Suprapubic skin (tissue), 4 donors: ENCODE measurements around the gene FOXB1. TPM values are rescaled to one million over a fixed set of nuclear protein-coding genes. Genes with fewer than 3 reads are reported as not detected.

Source experiments
- DNase-seq, 2 donors: peaks; one replicate each; pipeline ENCODE4 v3.0.0-alpha.2; 2019; ENCODE audit warnings: low spot score in 2 of 2
- H3K27ac ChIP-seq: fragments of 200-600 bp; sonication (generic); one replicate; pipeline ENCODE4 v1.5.1; 2019
- H3K27me3 ChIP-seq: fragments of 200-600 bp; sonication (generic); one replicate; pipeline ENCODE4 v1.5.1; 2019
- H3K36me3 ChIP-seq: fragments of 200-600 bp; sonication (generic); one replicate; pipeline ENCODE4 v1.5.1; 2019
- H3K4me1 ChIP-seq: fragments of 200-600 bp; sonication (generic); one replicate; pipeline ENCODE4 v1.5.1; 2019
- H3K4me3 ChIP-seq: fragments of 200-600 bp; sonication (generic); one replicate; pipeline ENCODE4 v1.5.1; 2019; ENCODE audit warnings: mild to moderate bottlenecking
- H3K9me3 ChIP-seq: fragments of 200-600 bp; sonication (generic); one replicate; pipeline ENCODE4 v1.5.1; 2019
- CTCF ChIP-seq, 2 donors: fragments of 200-600 bp in 1 of 2; fragments of 450-650 bp in 1 of 2; sonication (generic) in 1 of 2; IDR thresholded peaks; one replicate each; pipeline ENCODE4 v1.5.1; 2016 to 2019; ENCODE audit warnings: antibody characterized with exemption in 2 of 2, mild to moderate bottlenecking in 1 of 2, moderate library complexity in 1 of 2
- EP300 ChIP-seq: sonication (generic); formaldehyde crosslinking; IDR thresholded peaks from one replicate; pipeline ENCODE4 v1.6.1; 2017; ENCODE audit warnings: antibody characterized with exemption
- POLR2A ChIP-seq, 2 donors: fragments of 450-650 bp; IDR thresholded peaks; one replicate each; pipeline ENCODE4 v1.6.1; 2017; ENCODE audit warnings: antibody characterized with exemption in 2 of 2, mild to moderate bottlenecking in 2 of 2, moderate library complexity in 2 of 2
- POLR2AphosphoS5 ChIP-seq, 3 donors: sonication (generic); formaldehyde crosslinking; IDR thresholded peaks; one replicate each; pipeline ENCODE4 v1.6.1; 2017; ENCODE audit warnings: antibody characterized with exemption in 3 of 3
- WGBS: methylation state at CpG from one replicate; pipeline ENCODE4 v1.1.5; 2018; 5-methylcytosine and 5-hydroxymethylcytosine counted together
- total RNA-seq, 4 donors: library from RNA; depleted of rRNA; stranded (reverse); fragments of >200 nt; gene quantifications; one replicate each; pipeline ENCODE4 v1.1.0, GENCODE V29; 2016

The FOXB1 gene
- not detected for total RNA-seq

- Histone ChIP-seq H3K4me1 (peaks cover 34% of the 10 kb centered on the region), H3K4me3 (peak within 1 kb of the TSS; percentile 54)
- WGBS: 6% methylated on average over 33 of the region's 84 CpGs
These were observed at the start of gene FOXB1 for GRCh38 chr15:60004009-60004845. Gene FOXB1 (plus strand): TSS chr15:60004311. CDS start chr15:60004964, 653 bp downstream.

GRCh38 chr15:59958288-59958687 lies 45.8 kb upstream of the FOXB1 start:
- no peak for TF ChIP-seq POLR2A (IDR thresholded peaks at IDR 0.05)
- no peak for TF ChIP-seq EP300
- no peak for TF ChIP-seq POLR2AphosphoS5 (IDR thresholded peaks at IDR 0.05)
- no peak for TF ChIP-seq CTCF (IDR thresholded peaks at IDR 0.05)
- DNase-seq: no peak
- Histone ChIP-seq H3K27ac (no peak overlapping the region), H3K27me3 (no peaks in the 10 kb centered on the region), H3K36me3 (no peaks in the 10 kb centered on the region), H3K4me1 (no peaks in the 10 kb centered on the region), H3K4me3 (no peak overlapping the region), H3K9me3 (no peaks in the 10 kb centered on the region)

More at GRCh38 chr15:60004009-60004845, at the start of gene FOXB1:
- H3K27ac ChIP-seq: no peak within 1 kb of the TSS
- H3K27me3 ChIP-seq: peaks cover 100% of the 10 kb centered on the region
- DNase-seq: no peak
- no peaks in the 10 kb centered on the region for H3K9me3 ChIP-seq
- TF ChIP-seq POLR2AphosphoS5 (IDR thresholded peaks at IDR 0.05): no peak
- TF ChIP-seq EP300: no peak
- TF ChIP-seq POLR2A (IDR thresholded peaks at IDR 0.05): no peak
- TF ChIP-seq CTCF (IDR thresholded peaks at IDR 0.05): no peak
- no peaks in the 10 kb centered on the region for H3K36me3 ChIP-seq

DNA sequence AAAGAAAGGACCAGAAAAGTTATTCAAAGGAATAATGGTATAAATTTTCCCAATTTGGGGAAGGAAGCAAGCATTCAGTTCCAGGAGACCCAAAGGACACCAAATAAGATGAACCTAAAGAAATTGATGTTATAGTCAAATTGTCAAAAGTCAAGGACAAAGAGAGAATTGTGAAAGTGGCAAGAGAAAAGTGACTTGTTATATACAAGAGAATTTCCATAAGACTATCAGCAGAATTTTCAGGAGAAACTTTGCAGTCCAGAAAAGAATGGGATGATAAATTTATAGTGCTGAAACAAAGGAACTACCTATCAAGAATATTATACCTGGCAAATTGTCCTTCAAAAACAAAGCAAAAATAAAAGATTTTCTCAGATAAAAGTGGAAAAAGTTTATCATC lies 43.8 kb upstream of the FOXB1 start:
- no peaks in the 10 kb centered on the region for H3K4me1 ChIP-seq
- no peak for DNase-seq
- no peaks in the 10 kb centered on the region for H3K27me3 ChIP-seq
- H3K36me3 ChIP-seq: no peaks in the 10 kb centered on the region
- H3K4me3 ChIP-seq: no peak overlapping the region
- no peak overlapping the region for H3K27ac ChIP-seq
- H3K9me3 ChIP-seq: no peaks in the 10 kb centered on the region
- TF ChIP-seq EP300: no peak

DNA sequence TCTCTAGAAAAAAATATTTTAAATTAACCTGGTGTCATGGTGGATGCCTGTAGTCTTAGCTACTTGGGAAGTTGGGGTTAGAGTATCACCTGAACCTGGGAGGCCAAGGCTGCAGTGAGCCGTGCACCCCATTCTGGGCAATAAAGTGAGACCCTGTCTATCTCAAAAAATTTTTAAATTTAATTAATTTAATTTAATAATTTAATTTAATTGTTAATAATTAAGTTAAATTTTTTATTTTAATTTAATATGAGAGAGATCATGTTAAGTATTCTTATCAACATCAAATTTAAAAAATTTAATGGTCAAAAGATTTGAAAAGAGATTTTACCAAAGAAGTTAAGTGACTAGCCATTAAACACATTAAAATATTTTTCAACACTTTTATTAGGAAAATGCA lies 40.8 kb upstream of the FOXB1 start:
- no peak for DNase-seq
- Histone ChIP-seq H3K27ac (no peak overlapping the region), H3K36me3 (no peaks in the 10 kb centered on the region), H3K9me3 (no peaks in the 10 kb centered on the region), H3K4me1 (no peaks in the 10 kb centered on the region), H3K4me3 (no peak overlapping the region), H3K27me3 (peaks cover 10% of the 10 kb centered on the region)
- WGBS: 93% methylated on average over 1 of the region's 1 CpG
- TF ChIP-seq POLR2A (IDR thresholded peaks at IDR 0.05) (no peak), CTCF (IDR thresholded peaks at IDR 0.05) (no peak), EP300 (no peak), POLR2AphosphoS5 (IDR thresholded peaks at IDR 0.05) (no peak)

DNA sequence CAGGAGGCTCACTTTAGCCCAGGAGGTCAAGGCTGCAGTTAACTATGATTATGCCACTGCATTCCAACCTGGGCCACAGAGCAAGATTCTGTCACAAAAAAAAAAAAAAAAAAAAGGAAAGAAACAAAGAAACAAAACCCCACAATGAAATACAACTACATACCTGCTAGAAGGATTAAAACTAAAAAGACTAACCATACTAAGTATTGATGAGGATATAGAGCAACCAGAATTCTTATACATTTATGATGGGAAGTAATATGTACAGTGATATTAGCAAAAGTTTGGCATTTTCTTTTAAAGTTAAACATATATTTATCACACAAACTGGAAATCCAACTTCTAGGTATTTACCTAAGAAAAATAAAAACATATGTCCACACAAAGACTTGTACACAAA lies 40.2 kb upstream of the FOXB1 start:
- no peak overlapping the region for H3K4me3 ChIP-seq
- H3K27me3 ChIP-seq: peaks cover 16% of the 10 kb centered on the region
- H3K4me1 ChIP-seq: no peaks in the 10 kb centered on the region
- TF ChIP-seq CTCF (IDR thresholded peaks at IDR 0.05): no peak
- no peak for TF ChIP-seq EP300
- no peak for TF ChIP-seq POLR2AphosphoS5 (IDR thresholded peaks at IDR 0.05)
- no peak for TF ChIP-seq POLR2A (IDR thresholded peaks at IDR 0.05)
- DNase-seq: no peak
- no peaks in the 10 kb centered on the region for H3K9me3 ChIP-seq
- no peak overlapping the region for H3K27ac ChIP-seq
- H3K36me3 ChIP-seq: no peaks in the 10 kb centered on the region
